Suprapubic skin (tissue), 4 donors: ENCODE measurements around the gene GUCY1B1. TPM values are rescaled to one million over a fixed set of nuclear protein-coding genes. Genes with fewer than 3 reads are reported as not detected.
A peak's percentile ranks its signal among the peaks of the same experiment; 100 is the strongest.

ENCODE experiments used
- DNase-seq, 2 donors: peaks; one replicate each; pipeline ENCODE4 v3.0.0-alpha.2; 2019; ENCODE audit warnings: low spot score in 2 of 2
- H3K27ac ChIP-seq: fragments of 200-600 bp; sonication (generic); one replicate; pipeline ENCODE4 v1.5.1; 2019
- H3K27me3 ChIP-seq: fragments of 200-600 bp; sonication (generic); one replicate; pipeline ENCODE4 v1.5.1; 2019
- H3K36me3 ChIP-seq: fragments of 200-600 bp; sonication (generic); one replicate; pipeline ENCODE4 v1.5.1; 2019
- H3K4me1 ChIP-seq: fragments of 200-600 bp; sonication (generic); one replicate; pipeline ENCODE4 v1.5.1; 2019
- H3K4me3 ChIP-seq: fragments of 200-600 bp; sonication (generic); one replicate; pipeline ENCODE4 v1.5.1; 2019; ENCODE audit warnings: mild to moderate bottlenecking
- H3K9me3 ChIP-seq: fragments of 200-600 bp; sonication (generic); one replicate; pipeline ENCODE4 v1.5.1; 2019
- CTCF ChIP-seq, 2 donors: fragments of 200-600 bp in 1 of 2; fragments of 450-650 bp in 1 of 2; sonication (generic) in 1 of 2; IDR thresholded peaks; one replicate each; pipeline ENCODE4 v1.5.1; 2016 to 2019; ENCODE audit warnings: antibody characterized with exemption in 2 of 2, mild to moderate bottlenecking in 1 of 2, moderate library complexity in 1 of 2
- EP300 ChIP-seq: sonication (generic); formaldehyde crosslinking; IDR thresholded peaks from one replicate; pipeline ENCODE4 v1.6.1; 2017; ENCODE audit warnings: antibody characterized with exemption
- POLR2A ChIP-seq, 2 donors: fragments of 450-650 bp; IDR thresholded peaks; one replicate each; pipeline ENCODE4 v1.6.1; 2017; ENCODE audit warnings: antibody characterized with exemption in 2 of 2, mild to moderate bottlenecking in 2 of 2, moderate library complexity in 2 of 2
- POLR2AphosphoS5 ChIP-seq, 3 donors: sonication (generic); formaldehyde crosslinking; IDR thresholded peaks; one replicate each; pipeline ENCODE4 v1.6.1; 2017; ENCODE audit warnings: antibody characterized with exemption in 3 of 3
- WGBS: methylation state at CpG from one replicate; pipeline ENCODE4 v1.1.5; 2018; 5-methylcytosine and 5-hydroxymethylcytosine counted together
- total RNA-seq, 4 donors: library from RNA; depleted of rRNA; stranded (reverse); fragments of >200 nt; gene quantifications; one replicate each; pipeline ENCODE4 v1.1.0, GENCODE V29; 2016

Gene GUCY1B1
- total RNA-seq, 4 donors from 2014 or later: 2.0 to 8.1 (median 4.3) TPM

DNA sequence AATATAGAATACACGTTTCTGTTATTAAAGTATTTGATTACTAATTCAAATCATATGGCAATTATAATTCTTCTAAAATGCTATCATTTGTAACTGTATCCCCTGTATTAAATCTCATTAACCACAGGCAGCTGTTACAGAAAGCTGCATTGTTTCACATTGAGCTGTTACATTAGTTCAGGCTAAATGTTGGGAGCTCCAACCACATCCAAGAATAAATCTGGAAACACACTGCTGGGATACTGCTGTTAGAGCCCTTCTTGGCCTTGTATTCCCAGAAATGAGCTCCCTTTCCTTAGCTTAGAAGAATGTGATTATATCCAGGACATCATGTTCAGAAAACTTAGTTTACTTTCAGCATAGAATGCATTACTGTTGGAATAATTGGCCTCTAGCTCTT, 48.2 kb downstream of the GUCY1B1 start:
- no peak overlapping the region for H3K27ac ChIP-seq
- H3K27me3 ChIP-seq: no peaks in the 10 kb centered on the region
- 32% methylated on average over 1 of the region's 1 CpG for WGBS
- no peaks in the 10 kb centered on the region for H3K9me3 ChIP-seq
- H3K4me3 ChIP-seq: no peak overlapping the region
- DNase-seq: no peak
- no peaks in the 10 kb centered on the region for H3K4me1 ChIP-seq
- TF ChIP-seq EP300 (no peak), POLR2A (IDR thresholded peaks at IDR 0.05) (no peak), CTCF (IDR thresholded peaks at IDR 0.05) (no peak), POLR2AphosphoS5 (IDR thresholded peaks at IDR 0.05) (no peak)
- H3K36me3 ChIP-seq: no peaks in the 10 kb centered on the region

DNA sequence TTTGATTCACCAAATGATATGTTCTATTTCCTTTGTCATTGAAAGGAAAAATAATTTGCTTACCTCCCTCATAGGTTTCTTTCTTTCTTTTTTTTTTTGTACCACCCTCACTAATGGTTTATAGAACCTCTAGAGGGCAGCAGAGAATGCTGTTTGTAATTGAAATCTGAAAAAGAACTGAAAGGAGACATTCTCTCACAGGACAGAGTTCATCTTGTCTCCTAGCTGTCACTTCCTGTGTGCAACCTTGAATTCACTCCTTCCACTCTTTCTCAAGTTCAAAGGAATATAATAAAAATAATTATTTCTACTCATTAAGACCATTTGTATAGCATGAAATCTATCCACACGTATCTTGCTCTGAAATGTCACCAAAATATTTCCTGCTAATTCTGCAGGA, 51.0 kb downstream of the GUCY1B1 start:
- H3K4me3 ChIP-seq: no peak overlapping the region
- DNase-seq: no peak
- TF ChIP-seq POLR2A (IDR thresholded peaks at IDR 0.05) (no peak), CTCF (IDR thresholded peaks at IDR 0.05) (peak; percentile 17 to 39)
- 70% methylated on average over 1 of the region's 1 CpG for WGBS
- H3K36me3 ChIP-seq: no peaks in the 10 kb centered on the region
- no peak overlapping the region for H3K27ac ChIP-seq
- no peaks in the 10 kb centered on the region for H3K4me1 ChIP-seq
- no peaks in the 10 kb centered on the region for H3K9me3 ChIP-seq
- no peaks in the 10 kb centered on the region for H3K27me3 ChIP-seq

DNA sequence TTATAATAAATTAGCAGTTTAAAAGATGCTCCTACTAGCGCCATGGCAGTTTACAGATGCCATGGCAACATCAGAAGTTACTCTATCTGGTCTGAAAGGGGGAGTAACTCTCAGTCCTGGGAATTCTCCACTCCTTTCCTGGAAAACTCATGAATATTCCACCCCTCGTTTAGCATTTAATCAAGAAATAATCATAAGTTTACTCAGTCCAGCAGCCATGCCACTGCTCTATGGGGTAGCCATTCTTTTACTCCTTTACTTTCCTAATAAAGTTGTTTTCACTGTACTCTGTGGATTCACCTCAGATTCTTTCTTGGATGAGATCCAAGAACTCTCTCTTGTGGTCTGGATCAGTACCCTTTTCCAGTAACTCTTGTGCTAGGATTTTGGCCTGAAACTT, 52.3 kb downstream of the GUCY1B1 start:
- Histone ChIP-seq H3K27ac (no peak overlapping the region), H3K27me3 (no peaks in the 10 kb centered on the region), H3K4me1 (no peaks in the 10 kb centered on the region), H3K4me3 (no peak overlapping the region), H3K9me3 (no peaks in the 10 kb centered on the region), H3K36me3 (no peaks in the 10 kb centered on the region)
- 91% methylated on average over 2 of the region's 2 CpGs for WGBS
- no peak for TF ChIP-seq CTCF (IDR thresholded peaks at IDR 0.05)
- no peak for TF ChIP-seq POLR2A (IDR thresholded peaks at IDR 0.05)
- TF ChIP-seq POLR2AphosphoS5 (IDR thresholded peaks at IDR 0.05): no peak
- no peak for TF ChIP-seq EP300
- DNase-seq: no peak

DNA sequence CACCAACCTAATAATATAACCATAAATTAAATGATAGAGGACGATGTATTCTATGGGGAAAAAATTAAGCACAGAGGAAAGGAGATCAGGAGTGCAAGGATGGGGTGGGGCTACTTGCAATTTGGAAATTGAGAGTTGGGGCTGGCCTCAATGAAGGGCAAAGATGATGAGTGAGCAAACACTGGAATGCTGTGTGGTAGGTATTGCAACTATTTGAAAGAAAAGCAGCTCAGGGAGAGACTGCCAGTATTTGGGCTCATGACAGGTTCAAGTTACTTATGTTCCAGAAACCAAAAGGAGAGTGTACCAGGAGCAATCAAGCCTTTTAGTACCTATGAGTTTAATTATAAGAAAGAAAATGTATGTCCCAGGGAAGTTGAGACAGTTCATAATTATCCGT, 59.8 kb downstream of the GUCY1B1 start:
- no peak for DNase-seq
- no peak overlapping the region for H3K4me3 ChIP-seq
- no peaks in the 10 kb centered on the region for H3K9me3 ChIP-seq
- no peaks in the 10 kb centered on the region for H3K27me3 ChIP-seq
- no peaks in the 10 kb centered on the region for H3K36me3 ChIP-seq
- TF ChIP-seq POLR2A (IDR thresholded peaks at IDR 0.05) (no peak), CTCF (IDR thresholded peaks at IDR 0.05) (no peak), POLR2AphosphoS5 (IDR thresholded peaks at IDR 0.05) (no peak), EP300 (no peak)
- 90% methylated on average over 2 of the region's 2 CpGs for WGBS
- no peak overlapping the region for H3K27ac ChIP-seq
- no peaks in the 10 kb centered on the region for H3K4me1 ChIP-seq

DNA sequence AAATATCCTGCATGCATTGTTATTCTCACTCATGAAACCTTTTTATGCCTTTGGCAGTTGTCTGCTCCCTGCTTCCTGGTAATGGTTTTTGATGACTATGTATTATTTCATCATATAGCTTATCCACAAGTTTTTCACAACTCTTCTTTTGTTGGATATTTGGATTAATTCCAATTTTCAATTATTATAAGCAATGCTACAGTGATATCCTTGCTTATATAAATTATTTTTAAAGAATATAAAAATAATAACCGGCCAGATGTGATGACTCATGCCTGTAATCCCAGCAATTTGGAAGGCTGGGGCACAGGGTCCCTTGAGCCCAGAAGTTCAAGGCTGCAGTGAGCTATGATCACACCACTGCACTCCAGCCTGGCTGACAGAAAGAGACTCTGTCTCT, 60.2 kb downstream of the GUCY1B1 start:
- H3K27ac ChIP-seq: no peak overlapping the region
- no peak overlapping the region for H3K4me3 ChIP-seq
- TF ChIP-seq CTCF (IDR thresholded peaks at IDR 0.05) (no peak), EP300 (no peak), POLR2A (IDR thresholded peaks at IDR 0.05) (no peak), POLR2AphosphoS5 (IDR thresholded peaks at IDR 0.05) (no peak)
- no peaks in the 10 kb centered on the region for H3K9me3 ChIP-seq
- H3K36me3 ChIP-seq: no peaks in the 10 kb centered on the region
- DNase-seq: no peak
- WGBS: 33% methylated on average over 1 of the region's 1 CpG
- H3K4me1 ChIP-seq: no peaks in the 10 kb centered on the region
- no peaks in the 10 kb centered on the region for H3K27me3 ChIP-seq
